Measurements from ENCODE around the gene GALT. TPM values are rescaled to one million over a fixed set of nuclear protein-coding genes. Genes with fewer than 3 reads are reported as not detected.
A peak's percentile ranks its signal among the peaks of the same experiment; 100 is the strongest.

The GALT gene
- total RNA-seq, 6 donors from 2014 or later = 33.4 to 141 (median 44.3) TPM

DNA sequence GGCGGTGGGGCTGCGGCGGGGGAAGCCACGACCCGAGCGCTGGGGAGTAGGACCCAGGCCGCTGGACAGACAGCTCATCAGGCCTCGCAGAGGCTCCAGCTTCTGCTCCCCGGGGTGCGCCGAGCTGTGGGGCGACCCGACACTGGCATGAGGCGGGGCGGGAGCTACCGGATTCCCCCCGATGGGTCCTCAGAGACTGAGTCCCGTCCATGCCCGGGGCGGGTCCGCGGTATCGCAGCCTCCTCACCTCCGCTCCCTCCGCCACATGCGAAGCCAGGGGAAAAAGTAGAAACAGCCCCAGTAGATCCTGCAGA lies 18.5 kb downstream of the GALT start:
- peaks cover 0 to 5% (median 0%) of the 10 kb centered on the region in 4 donors for H3K9me3 ChIP-seq
- no peaks in the 10 kb centered on the region for H3K27me3 ChIP-seq
- H3K36me3 ChIP-seq = peaks cover 0 to 11% (median 1%) of the 10 kb centered on the region in 4 donors
- WGBS, 2 donors = 4% methylated on average over 25 of the region's 26 CpGs; no CpG with 5 or more reads in 1 of the 2 donors
- peaks cover 8 to 24% (median 17%) of the 10 kb centered on the region in 4 donors for H3K4me1 ChIP-seq
- DNase-seq = no peak
- peak; percentile 0 to 25 for ATAC-seq (ENCODE audit: low FRiP score in 2 of 2)
- H3K4me3 ChIP-seq = peak overlapping the region; percentile 67 to 82 (median 78)
- TF ChIP-seq POLR2A (IDR thresholded peaks at IDR 0.05) = no peak
- TF ChIP-seq EP300 (IDR thresholded peaks at IDR 0.05) = no peak
- no peak for TF ChIP-seq POLR2AphosphoS5 (IDR thresholded peaks at IDR 0.05)
- TF ChIP-seq, protein P1, sequence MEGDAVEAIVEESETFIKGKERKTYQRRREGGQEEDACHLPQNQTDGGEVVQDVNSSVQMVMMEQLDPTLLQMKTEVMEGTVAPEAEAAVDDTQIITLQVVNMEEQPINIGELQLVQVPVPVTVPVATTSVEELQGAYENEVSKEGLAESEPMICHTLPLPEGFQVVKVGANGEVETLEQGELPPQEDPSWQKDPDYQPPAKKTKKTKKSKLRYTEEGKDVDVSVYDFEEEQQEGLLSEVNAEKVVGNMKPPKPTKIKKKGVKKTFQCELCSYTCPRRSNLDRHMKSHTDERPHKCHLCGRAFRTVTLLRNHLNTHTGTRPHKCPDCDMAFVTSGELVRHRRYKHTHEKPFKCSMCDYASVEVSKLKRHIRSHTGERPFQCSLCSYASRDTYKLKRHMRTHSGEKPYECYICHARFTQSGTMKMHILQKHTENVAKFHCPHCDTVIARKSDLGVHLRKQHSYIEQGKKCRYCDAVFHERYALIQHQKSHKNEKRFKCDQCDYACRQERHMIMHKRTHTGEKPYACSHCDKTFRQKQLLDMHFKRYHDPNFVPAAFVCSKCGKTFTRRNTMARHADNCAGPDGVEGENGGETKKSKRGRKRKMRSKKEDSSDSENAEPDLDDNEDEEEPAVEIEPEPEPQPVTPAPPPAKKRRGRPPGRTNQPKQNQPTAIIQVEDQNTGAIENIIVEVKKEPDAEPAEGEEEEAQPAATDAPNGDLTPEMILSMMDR (IDR thresholded peaks at IDR 0.05) = no peak
- H3K27ac ChIP-seq = peak overlapping the region; percentile 97 to 100 (median 98)

GRCh38 chr9:34665381-34666250 lies 19.1 kb downstream of the GALT start:
- Histone ChIP-seq H3K27me3 (no peaks in the 10 kb centered on the region), H3K4me3 (peak overlapping the region; percentile 44 to 82 (median 74)), H3K27ac (peak overlapping the region; percentile 97 to 100 (median 98)), H3K9me3 (peaks cover 0 to 5% (median 0%) of the 10 kb centered on the region in 4 donors), H3K36me3 (peaks cover 0 to 7% (median 0%) of the 10 kb centered on the region in 4 donors), H3K4me1 (peaks cover 8 to 24% (median 17%) of the 10 kb centered on the region in 4 donors)
- DNase-seq = peak; percentile 96 to 97
- ATAC-seq (ENCODE audit: low FRiP score in 2 of 2) = peak; percentile 96
- 0 to 3% methylated on average over 3 to 49 of the region's 55 CpGs for WGBS, 2 donors
- TF ChIP-seq POLR2AphosphoS5 (IDR thresholded peaks at IDR 0.05) (peak; percentile 87 to 88), EP300 (IDR thresholded peaks at IDR 0.05) (peak in 2 of 4 donors; percentile 44 to 60), POLR2A (IDR thresholded peaks at IDR 0.05) (peak in 3 of 4 donors; percentile 35 to 92 (median 90))
- TF ChIP-seq, protein P1 (IDR thresholded peaks at IDR 0.05) = peak in 2 of 6 experiments; percentile 4 to 12

- no peak for ATAC-seq (ENCODE audit: low FRiP score in 2 of 2)
- peaks cover 0 to 4% (median 0%) of the 10 kb centered on the region in 4 donors for H3K36me3 ChIP-seq
- no peaks in the 10 kb centered on the region for H3K27me3 ChIP-seq
- TF ChIP-seq, protein P1 (IDR thresholded peaks at IDR 0.05) = no peak
- TF ChIP-seq POLR2A (IDR thresholded peaks at IDR 0.05) (no peak), POLR2AphosphoS5 (IDR thresholded peaks at IDR 0.05) (no peak), EP300 (IDR thresholded peaks at IDR 0.05) (no peak)
- no peak overlapping the region for H3K27ac ChIP-seq
- H3K4me3 ChIP-seq = no peak overlapping the region
- WGBS, 2 donors = 93 to 98% methylated on average over 5 of the region's 5 CpGs
- peaks cover under 1 to 17% (median 10%) of the 10 kb centered on the region in 4 donors for H3K4me1 ChIP-seq
- no peak for DNase-seq
- H3K9me3 ChIP-seq = peaks cover 0 to 5% (median 0%) of the 10 kb centered on the region in 4 donors
These were observed 23.5 kb downstream of the GALT start for GRCh38 chr9:34669809-34670562.

- no peak for DNase-seq
- Histone ChIP-seq H3K4me3 (no peak overlapping the region), H3K27ac (no peak overlapping the region), H3K36me3 (peaks cover 0 to 4% (median 0%) of the 10 kb centered on the region in 4 donors), H3K4me1 (peaks cover 0 to 14% (median 7%) of the 10 kb centered on the region in 4 donors), H3K9me3 (peaks cover 0 to 5% (median 0%) of the 10 kb centered on the region in 4 donors), H3K27me3 (no peaks in the 10 kb centered on the region)
- ATAC-seq (ENCODE audit: low FRiP score in 2 of 2) = no peak
- TF ChIP-seq, protein P1 (IDR thresholded peaks at IDR 0.05) = no peak
- TF ChIP-seq POLR2AphosphoS5 (IDR thresholded peaks at IDR 0.05) (no peak), EP300 (IDR thresholded peaks at IDR 0.05) (no peak), POLR2A (IDR thresholded peaks at IDR 0.05) (no peak)
- WGBS, 2 donors = 68 to 82% methylated on average over 1 of the region's 1 CpG
These were observed 24.8 kb downstream of the GALT start for GRCh38 chr9:34671307-34671706.

All from upper lobe of left lung (tissue), 6 donors.